Epithelial cell of esophagus (primary cell): ENCODE data around the gene RAP1GAP.
A peak's percentile ranks its signal among the peaks of the same experiment; 100 is the strongest.

Source experiments
- DNase-seq: peaks from one replicate; pipeline ENCODE4 v3.0.0; 2010; ENCODE audit warnings: low read depth
- H3K4me3 ChIP-seq: 2 replicates; pipeline ENCODE4 v1.5.1; 2011; ENCODE audit warnings: mild to moderate bottlenecking, low read length, control low read depth
- CTCF ChIP-seq: IDR thresholded peaks from 2 replicates; pipeline ENCODE4 v1.5.1; 2011; ENCODE audit warnings: low read depth, mild to moderate bottlenecking, low read length, control low read depth, inconsistent platforms; ENCODE audit not compliant: insufficient read depth; ENCODE audit errors: missing control alignments

The RAP1GAP gene

GRCh38 chr1:21638531-21639341, 30.4 kb downstream of the RAP1GAP start:
- TF ChIP-seq CTCF: no peak
- peak; percentile 88 for DNase-seq
- H3K4me3 ChIP-seq: no peak overlapping the region

GRCh38 chr1:21637514-21637913, 31.6 kb downstream of the RAP1GAP start:
- TF ChIP-seq CTCF: no peak
- no peak for DNase-seq
- no peak overlapping the region for H3K4me3 ChIP-seq

- no peak overlapping the region for H3K4me3 ChIP-seq
- DNase-seq: no peak
- no peak for TF ChIP-seq CTCF
Measured at GRCh38 chr1:21636029-21636428, 33.1 kb downstream of the RAP1GAP start.

- TF ChIP-seq CTCF: no peak
- H3K4me3 ChIP-seq: no peak overlapping the region
- DNase-seq: no peak
Measured at GRCh38 chr1:21634806-21635535, 34.2 kb downstream of the RAP1GAP start.

- TF ChIP-seq CTCF: no peak
- no peak for DNase-seq
Measured at GRCh38 chr1:21633992-21634805, 35.0 kb downstream of the RAP1GAP start.

GRCh38 chr1:21633141-21633755, 35.9 kb downstream of the RAP1GAP start:
- H3K4me3 ChIP-seq: no peak overlapping the region
- no peak for DNase-seq
- no peak for TF ChIP-seq CTCF

More at GRCh38 chr1:21633992-21634805, 35.0 kb downstream of the RAP1GAP start:
- no peak overlapping the region for H3K4me3 ChIP-seq
